PC-3 (cell line): Measurements from ENCODE around the gene CIAPIN1. TPM values are rescaled to one million over a fixed set of nuclear protein-coding genes. Genes with fewer than 3 reads are reported as not detected.

Experiments
- ATAC-seq: fragments of 200-7000 bp; cut with Tn5 transposase; 2 replicates; pipeline ENCODE4 v1.9.1; 2020; ENCODE audit warnings: mild to moderate bottlenecking, moderate library complexity
- Bru-seq: library from RNA; stranded (reverse); fragments of 400-500 nt; gene quantifications from one replicate; lab custom pipeline; 2021; lab: Mats Ljungman, UMichigan
- BruChase-seq, 2 experiments: library from RNA; stranded (reverse); fragments of 400-500 nt; gene quantifications; one replicate each; lab custom pipeline; 2021; lab: Mats Ljungman, UMichigan
- BruUV-seq: library from RNA; stranded (reverse); fragments of 400-500 nt; replicated peaks from 2 replicates; lab custom pipeline; 2021; lab: Mats Ljungman, UMichigan
- CTCF ChIA-PET: fragments of 300-600 bp; sonication (Branson Sonifier 250); formaldehyde crosslinking; loops from one replicate; lab custom pipeline; 2022; ENCODE audit warnings: antibody characterized with exemption; lab: Charles Lee
- POLR2A ChIA-PET: fragments of 300-600 bp; sonication (Branson Sonifier 250); formaldehyde crosslinking; loops from one replicate; lab custom pipeline; 2022; ENCODE audit warnings: antibody characterized with exemption; ENCODE audit not compliant: unreplicated experiment; lab: Charles Lee
- DNase-seq: peaks from one replicate; pipeline ENCODE4 v3.0.0-alpha.2; 2015
- H2AFZ ChIP-seq: fragments of 300-600 bp; sonication (generic); 2 replicates; pipeline ENCODE4 v1.6.0; 2016; ENCODE audit warnings: antibody characterized with exemption, low read length
- H3F3A ChIP-seq: fragments of 300-600 bp; sonication (generic); one replicate; pipeline ENCODE4 v1.6.0; 2017; ENCODE audit warnings: antibody characterized with exemption, low read length, control low read depth, mild to moderate bottlenecking; ENCODE audit not compliant: unreplicated experiment
- H3K27ac ChIP-seq: fragments of 300-600 bp; sonication (generic); 2 replicates; pipeline ENCODE4 v1.5.1; 2016; ENCODE audit warnings: mild to moderate bottlenecking, low read length
- H3K27me3 ChIP-seq: fragments of 300-600 bp; sonication (generic); 2 replicates; pipeline ENCODE4 v1.6.1; 2016; ENCODE audit warnings: low read length, mixed read lengths
- H3K36me3 ChIP-seq: fragments of 300-600 bp; sonication (generic); 2 replicates; pipeline ENCODE4 v1.6.1; 2016; ENCODE audit warnings: low read depth, mixed run types, low read length, mixed read lengths
- H3K4me1 ChIP-seq: fragments of 300-600 bp; sonication (generic); 2 replicates; pipeline ENCODE4 v1.5.1; 2016; ENCODE audit warnings: low read length; ENCODE audit not compliant: insufficient read depth
- H3K4me2 ChIP-seq: fragments of 300-600 bp; sonication (generic); 2 replicates; pipeline ENCODE4 v1.6.0; 2016; ENCODE audit warnings: low read length
- H3K4me3 ChIP-seq: fragments of 300-600 bp; sonication (generic); 2 replicates; pipeline ENCODE4 v1.5.1; 2016; ENCODE audit warnings: mild to moderate bottlenecking, low read length, mixed read lengths
- H3K79me2 ChIP-seq: fragments of 300-600 bp; sonication (generic); 2 replicates; pipeline ENCODE4 v1.6.1; 2017; ENCODE audit warnings: low read length, mixed read lengths
- H3K9ac ChIP-seq: fragments of 300-600 bp; sonication (generic); 2 replicates; pipeline ENCODE4 v1.6.0; 2016; ENCODE audit warnings: mild to moderate bottlenecking, low read length
- H3K9me2 ChIP-seq: fragments of 300-600 bp; sonication (generic); replicated peaks from 2 replicates; pipeline ENCODE4 v1.6.1; 2016; ENCODE audit warnings: mixed run types, low read length, mixed read lengths
- H3K9me3 ChIP-seq: fragments of 300-600 bp; sonication (generic); 2 replicates; pipeline ENCODE4 v1.6.1; 2016; ENCODE audit warnings: low read length, mixed read lengths
- H4K20me1 ChIP-seq: fragments of 300-600 bp; sonication (generic); 2 replicates; pipeline ENCODE4 v1.6.1; 2016; ENCODE audit warnings: low read length, mixed read lengths
- EZH2 ChIP-seq: fragments of 300-600 bp; sonication (generic); IDR thresholded peaks from one replicate; pipeline ENCODE4 v1.6.1; 2017; ENCODE audit warnings: antibody characterized with exemption, mild to moderate bottlenecking, low read length; ENCODE audit not compliant: unreplicated experiment
- EZH2phosphoT487 ChIP-seq: fragments of 300-600 bp; sonication (generic); IDR thresholded peaks from 2 replicates; pipeline ENCODE4 v1.6.1; 2018; ENCODE audit warnings: mild to moderate bottlenecking, antibody characterized with exemption, low read length, borderline replicate concordance
- intact Hi-C: fragments of 100-400 bp; cut with micrococcal nuclease; formaldehyde crosslinking; loops from 2 replicates; pipeline ENCODE4 v1.9.0; 2023
- long read RNA-seq: library from polyadenylated mRNA; unstranded; transcript quantifications from one replicate; pipeline ENCODE4 v2.0.0, GENCODE V29; 2021; ENCODE audit not compliant: unreplicated experiment
- total RNA-seq: library from RNA; depleted of rRNA; stranded (reverse); fragments of >200 nt; gene quantifications from 2 replicates; pipeline ENCODE4 v1.2.3, GENCODE V29; 2014; rRNA removed
- TF ChIP-seq, protein P1 (sequence below): fragments of 300-600 bp; sonication (generic); conservative IDR thresholded peaks from 2 replicates; pipeline ENCODE4 v1.5.1; 2017; ENCODE audit warnings: antibody characterized with exemption, low read depth, mild to moderate bottlenecking, low read length

The CIAPIN1 gene
- total RNA-seq, result 35.6 and 48.6 TPM in 2 replicates
- percentile 77 among the genes with signal in this experiment for Bru-seq, nascent RNA
- percentile 83 among the genes with signal in this experiment for BruChase-seq, experiment 1, labeled RNA remaining after a 6-hour chase
- BruChase-seq, experiment 2, labeled RNA remaining after a 2-hour chase, result percentile 77 among the genes with signal in this experiment
- long read RNA-seq, transcript CIAPIN1-201 (9 exons, 2,182 nt), result major isoform, 88 of 133 reads
- long read RNA-seq, transcript CIAPIN1-213 (8 exons, 1,559 nt), result minor isoform, 5 of 133 reads
- long read RNA-seq, transcript CIAPIN1-209 (9 exons, 2,016 nt), result minor isoform, 9 of 133 reads
- long read RNA-seq, partial matches to known transcripts, result 7 of 133 reads
- long read RNA-seq, other reads (novel, unspliced or antisense), result 24 of 133 reads

DNA sequence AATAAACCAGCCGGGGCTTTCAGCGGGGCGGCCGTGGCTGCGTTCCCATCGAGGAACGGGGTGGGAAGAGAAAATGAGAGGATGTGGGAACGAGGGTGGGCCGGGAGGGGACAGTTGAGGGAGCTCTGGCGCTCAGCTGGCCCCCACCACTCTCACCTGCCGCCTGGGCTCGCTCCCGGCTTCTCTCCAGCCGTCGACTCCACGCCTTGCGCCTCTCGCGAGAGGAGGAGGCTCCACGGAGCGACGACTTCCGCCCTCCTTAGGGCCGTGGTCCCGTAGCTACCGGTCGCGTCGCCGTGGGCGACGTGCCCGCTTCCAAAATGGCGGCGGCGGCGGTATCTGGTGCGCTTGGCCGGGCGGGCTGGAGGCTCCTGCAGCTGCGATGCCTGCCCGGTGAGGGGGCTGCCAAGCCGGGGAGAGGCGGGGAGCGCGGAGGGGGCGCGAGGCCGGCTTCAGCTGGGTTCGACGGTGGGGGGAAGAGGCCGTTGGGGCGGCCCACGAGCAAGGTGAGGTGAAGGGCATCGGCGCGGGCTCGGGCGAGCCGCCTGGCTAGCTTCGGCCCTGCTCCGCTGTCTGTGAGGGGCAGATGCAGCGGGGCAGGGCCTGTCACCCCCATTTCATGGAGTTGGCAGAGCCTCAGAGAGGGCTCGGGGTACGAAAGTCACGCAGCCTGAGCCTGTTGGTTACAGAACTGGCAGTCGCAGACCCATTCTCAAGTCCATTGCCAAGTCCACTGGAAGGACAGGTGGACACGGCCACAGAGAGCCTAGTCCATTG lies at the start of gene CIAPIN1, which contains the start of gene COQ9:
TSS of gene CIAPIN1 (minus strand) at position 200 of the 777 bp plus-strand sequence. CDS start 6,457 bp downstream, outside the sequence.
TSS of gene COQ9 (plus strand) at position 294 of the 777 bp plus-strand sequence. CDS start at position 321, 27 bp downstream.
- no peaks in the 10 kb centered on the region for H3K9me3 ChIP-seq
- H3F3A ChIP-seq, result no peaks in the 10 kb centered on the region
- intact Hi-C loops, result no loop called here
- peaks cover 4% of the 10 kb centered on the region for H3K36me3 ChIP-seq
- H3K79me2 ChIP-seq, result peaks cover 69% of the 10 kb centered on the region
- no peak for TF ChIP-seq EZH2phosphoT487
- peak within 1 kb of the TSS; percentile 55 for H3K27ac ChIP-seq
- BruUV-seq, result TSS peak; percentile 46
- no peaks in the 10 kb centered on the region for H3K27me3 ChIP-seq
- no peaks in the 10 kb centered on the region for H3K9me2 ChIP-seq
- H2AFZ ChIP-seq, result peak within 1 kb of the TSS; percentile 80
- ATAC-seq, result peak; percentile 99
- peaks cover 12% of the 10 kb centered on the region for H3K4me1 ChIP-seq
- H3K9ac ChIP-seq, result peak within 1 kb of the TSS; percentile 96
- H3K4me2 ChIP-seq, result peak within 1 kb of the TSS; percentile 99
- DNase-seq, result peak; percentile 91
- CTCF ChIA-PET, result interaction anchor here (0.5 to 1.1 kb wide), 2 partner anchors 25 to 73 kb away, joined by 4 to 17 read pairs; no protein-coding TSS in a partner anchor
- POLR2A ChIA-PET, result interaction anchor here (1.0 kb wide), 1 partner anchor 14 kb away, joined by 3 read pairs; no protein-coding TSS in a partner anchor
- H4K20me1 ChIP-seq, result no peaks in the 10 kb centered on the region
- H3K4me3 ChIP-seq, result peak within 1 kb of the TSS; percentile 98

DNA sequence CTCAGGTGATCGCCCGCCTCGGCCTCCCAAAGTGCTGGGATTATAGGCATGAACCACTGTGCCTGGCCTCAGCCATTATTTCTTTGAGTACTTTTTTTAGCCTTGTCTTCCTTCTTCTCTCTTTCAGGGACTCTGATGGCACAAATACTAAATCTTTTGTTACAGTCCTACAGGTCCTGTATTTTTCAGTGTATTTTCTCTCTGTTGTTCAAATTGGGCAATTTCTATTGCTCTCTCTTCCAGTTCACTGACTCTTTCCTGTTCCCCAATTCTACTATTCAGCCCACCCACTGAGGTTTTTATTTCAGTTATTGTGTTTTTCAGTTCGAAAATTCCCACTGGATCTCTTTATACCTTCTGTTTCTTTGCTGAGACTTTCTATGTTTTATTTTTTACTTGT lies 46.6 kb upstream of the CIAPIN1 start:
- Histone ChIP-seq H3K9me2 (no peaks in the 10 kb centered on the region), H3K4me2 (no peak overlapping the region), H3K4me3 (no peak overlapping the region), H3F3A (no peaks in the 10 kb centered on the region), H3K9ac (no peak overlapping the region), H4K20me1 (no peaks in the 10 kb centered on the region), H3K4me1 (no peaks in the 10 kb centered on the region), H3K27ac (no peak overlapping the region), H3K36me3 (no peaks in the 10 kb centered on the region), H3K79me2 (no peaks in the 10 kb centered on the region), H3K27me3 (no peaks in the 10 kb centered on the region), H2AFZ (no peak overlapping the region), H3K9me3 (no peaks in the 10 kb centered on the region)
- intact Hi-C loops, result no loop called here
- ATAC-seq (no peak), DNase-seq (no peak)
- ChIA-PET POLR2A (no interaction called here), CTCF (no interaction called here)
- no TSS peak for BruUV-seq
- TF ChIP-seq EZH2phosphoT487 (no peak), EZH2 (no peak)
- TF ChIP-seq, protein P1, sequence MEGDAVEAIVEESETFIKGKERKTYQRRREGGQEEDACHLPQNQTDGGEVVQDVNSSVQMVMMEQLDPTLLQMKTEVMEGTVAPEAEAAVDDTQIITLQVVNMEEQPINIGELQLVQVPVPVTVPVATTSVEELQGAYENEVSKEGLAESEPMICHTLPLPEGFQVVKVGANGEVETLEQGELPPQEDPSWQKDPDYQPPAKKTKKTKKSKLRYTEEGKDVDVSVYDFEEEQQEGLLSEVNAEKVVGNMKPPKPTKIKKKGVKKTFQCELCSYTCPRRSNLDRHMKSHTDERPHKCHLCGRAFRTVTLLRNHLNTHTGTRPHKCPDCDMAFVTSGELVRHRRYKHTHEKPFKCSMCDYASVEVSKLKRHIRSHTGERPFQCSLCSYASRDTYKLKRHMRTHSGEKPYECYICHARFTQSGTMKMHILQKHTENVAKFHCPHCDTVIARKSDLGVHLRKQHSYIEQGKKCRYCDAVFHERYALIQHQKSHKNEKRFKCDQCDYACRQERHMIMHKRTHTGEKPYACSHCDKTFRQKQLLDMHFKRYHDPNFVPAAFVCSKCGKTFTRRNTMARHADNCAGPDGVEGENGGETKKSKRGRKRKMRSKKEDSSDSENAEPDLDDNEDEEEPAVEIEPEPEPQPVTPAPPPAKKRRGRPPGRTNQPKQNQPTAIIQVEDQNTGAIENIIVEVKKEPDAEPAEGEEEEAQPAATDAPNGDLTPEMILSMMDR, result no peak

DNA sequence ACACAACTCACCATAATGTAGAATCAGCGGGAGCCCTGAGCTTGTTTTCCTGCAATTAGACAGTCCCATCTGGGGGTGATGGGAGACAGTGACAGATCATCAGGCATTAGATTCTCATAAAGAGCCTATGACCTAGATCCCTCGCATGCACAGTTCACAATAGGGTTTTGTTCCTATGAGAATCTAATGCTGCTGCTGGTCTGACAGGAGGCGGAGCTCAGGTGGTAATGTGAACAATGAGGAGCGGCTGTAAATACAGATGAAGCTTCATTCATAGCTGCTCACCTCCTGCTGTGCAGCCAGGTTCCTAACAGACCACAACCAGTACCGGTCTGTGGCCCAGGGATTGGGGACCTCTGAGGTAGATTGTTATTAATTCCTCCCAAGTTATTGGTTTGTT lies 42.0 kb upstream of the CIAPIN1 start:
- DNase-seq (no peak), ATAC-seq (no peak)
- CTCF ChIA-PET, result no interaction called here
- no peak overlapping the region for H2AFZ ChIP-seq
- POLR2A ChIA-PET, result no interaction called here
- no peaks in the 10 kb centered on the region for H4K20me1 ChIP-seq
- no peak overlapping the region for H3K27ac ChIP-seq
- TF ChIP-seq, protein P1, result no peak
- no peak for TF ChIP-seq EZH2phosphoT487
- no peak for TF ChIP-seq EZH2
- H3K36me3 ChIP-seq, result no peaks in the 10 kb centered on the region
- no peak overlapping the region for H3K4me3 ChIP-seq
- no peaks in the 10 kb centered on the region for H3K9me2 ChIP-seq
- no peaks in the 10 kb centered on the region for H3K79me2 ChIP-seq
- intact Hi-C loops, result no loop called here
- no peak overlapping the region for H3K4me2 ChIP-seq
- no peak overlapping the region for H3K9ac ChIP-seq
- H3K27me3 ChIP-seq, result no peaks in the 10 kb centered on the region
- no TSS peak for BruUV-seq
- no peaks in the 10 kb centered on the region for H3K9me3 ChIP-seq
- no peaks in the 10 kb centered on the region for H3F3A ChIP-seq
- no peaks in the 10 kb centered on the region; the same call in 1 of the 2 replicates for H3K4me1 ChIP-seq
